ENCODE measurements around the gene TMEM69. TPM values are rescaled to one million over a fixed set of nuclear protein-coding genes. Genes with fewer than 3 reads are reported as not detected.
"Not testable (repeated sequence)": the region's sequence is repeated elsewhere in the genome, so short reads cannot be mapped to it uniquely, and the experiment has no call there.

The TMEM69 gene
- total and polyA plus RNA-seq, 3 donors from 2014 or later: 26.2 to 30.9 (median 29.5) TPM

GRCh38 chr1:45713711-45714110 lies 25.7 kb downstream of the TMEM69 start:
- H3K27ac ChIP-seq: no peak overlapping the region
- intact Hi-C loops (cut with DNase I; ENCODE audit: low total_unique reads): no loop called here
- DNase-seq: no peak
- 88 to 90% methylated on average over 3 of the region's 3 CpGs for WGBS, 2 donors
- H3K4me3 ChIP-seq: no peak overlapping the region
- no peaks in the 10 kb centered on the region for H3K27me3 ChIP-seq
- H3K4me1 ChIP-seq: no peaks in the 10 kb centered on the region
- no peaks in the 10 kb centered on the region for H3K9me3 ChIP-seq
- no peaks in the 10 kb centered on the region for H3K36me3 ChIP-seq (ENCODE audit: low read depth, missing control alignments)
- no peak for TF ChIP-seq CTCF (IDR thresholded peaks at IDR 0.05)
- TF ChIP-seq POLR2A (IDR thresholded peaks at IDR 0.05): no peak

- Histone ChIP-seq H3K27ac (no peak overlapping the region), H3K4me1 (no peaks in the 10 kb centered on the region), H3K4me3 (no peak overlapping the region), H3K9me3 (no peaks in the 10 kb centered on the region), H3K27me3 (no peaks in the 10 kb centered on the region), H3K36me3 (ENCODE audit: low read depth, missing control alignments) (no peaks in the 10 kb centered on the region)
- 89 to 90% methylated on average over 3 of the region's 3 CpGs for WGBS, 2 donors
- DNase-seq: no peak
- no peak for TF ChIP-seq CTCF (IDR thresholded peaks at IDR 0.05)
- TF ChIP-seq POLR2A (IDR thresholded peaks at IDR 0.05): no peak
- intact Hi-C loops (cut with DNase I; ENCODE audit: low total_unique reads): no loop called here
Observed at GRCh38 chr1:45716700-45717099, 28.7 kb downstream of the TMEM69 start.

DNA sequence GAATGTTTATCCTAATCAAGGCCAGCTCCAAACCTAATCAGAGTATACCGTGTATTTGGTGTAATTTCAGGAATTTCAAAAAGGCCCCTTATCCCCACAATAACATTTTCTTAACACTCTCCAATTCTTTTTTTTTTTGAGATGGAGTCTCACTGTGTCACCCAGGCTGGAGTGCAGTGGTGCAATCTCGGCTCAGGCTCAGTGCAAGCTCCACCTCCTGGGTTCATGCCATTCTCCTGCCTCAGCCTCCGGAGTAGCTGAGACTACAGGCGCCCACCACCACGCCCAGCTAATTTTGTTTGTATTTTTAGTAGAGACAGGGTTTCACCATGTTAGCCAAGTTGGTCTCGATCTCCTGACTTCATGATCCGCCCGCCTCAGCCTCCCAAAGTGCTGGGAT lies 29.4 kb downstream of the TMEM69 start:
- WGBS, 2 donors: 81 to 86% methylated on average over 8 of the region's 8 CpGs
- intact Hi-C loops (cut with DNase I; ENCODE audit: low total_unique reads); H3K27ac ChIP-seq; H3K27me3 ChIP-seq; H3K4me3 ChIP-seq; H3K36me3 ChIP-seq (ENCODE audit: low read depth, missing control alignments); H3K4me1 ChIP-seq; H3K9me3 ChIP-seq; DNase-seq: not testable (repeated sequence)

DNA sequence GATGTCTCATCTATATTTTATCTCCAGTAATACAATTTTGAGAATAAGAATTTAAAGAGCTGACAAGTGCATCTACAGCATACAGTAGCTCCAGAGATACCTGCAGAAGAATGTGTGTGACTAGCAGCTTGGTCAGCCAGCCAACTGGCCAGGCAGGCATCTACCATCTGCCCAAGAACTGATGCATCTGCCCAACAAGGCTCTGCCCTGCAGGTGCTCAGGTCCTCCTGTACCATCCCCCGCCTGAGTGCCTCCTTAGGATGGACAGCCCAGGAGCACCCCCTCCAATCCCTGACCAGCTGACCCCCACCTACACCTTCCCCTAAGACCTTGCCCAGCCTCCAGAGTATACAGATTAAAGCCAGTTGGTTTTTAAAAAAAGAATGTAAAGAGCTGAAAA lies 30.3 kb downstream of the TMEM69 start:
- no peaks in the 10 kb centered on the region for H3K4me1 ChIP-seq
- no peak for DNase-seq
- H3K36me3 ChIP-seq (ENCODE audit: low read depth, missing control alignments): no peaks in the 10 kb centered on the region
- no peak overlapping the region for H3K4me3 ChIP-seq
- H3K9me3 ChIP-seq: no peaks in the 10 kb centered on the region
- 94 to 100% methylated on average over 1 of the region's 1 CpG for WGBS, 2 donors
- H3K27ac ChIP-seq: no peak overlapping the region
- no peak for TF ChIP-seq POLR2A (IDR thresholded peaks at IDR 0.05)
- no peak for TF ChIP-seq CTCF (IDR thresholded peaks at IDR 0.05)
- H3K27me3 ChIP-seq: no peaks in the 10 kb centered on the region
- intact Hi-C loops (cut with DNase I; ENCODE audit: low total_unique reads): no loop called here

DNA sequence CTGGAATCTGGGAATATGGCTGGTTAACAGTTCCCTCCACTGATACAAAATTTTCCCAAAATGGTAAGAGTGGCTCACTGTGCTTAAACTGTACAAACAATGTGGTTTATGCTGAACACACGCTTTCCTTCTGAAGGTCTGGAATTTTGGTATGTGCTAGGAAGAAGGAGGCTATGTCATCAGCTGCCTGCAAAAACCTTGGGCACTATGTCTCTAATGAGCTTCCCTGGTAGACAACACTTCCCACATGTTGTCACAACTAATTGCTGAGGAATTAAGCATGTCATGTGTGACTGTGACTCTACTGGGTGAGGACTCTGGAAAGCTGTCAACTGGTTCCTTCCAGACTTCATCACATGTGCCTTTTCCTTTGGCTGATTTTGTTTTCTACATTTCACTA lies 33.2 kb downstream of the TMEM69 start:
- 78 to 83% methylated on average over 1 of the region's 1 CpG for WGBS, 2 donors
- H3K9me3 ChIP-seq: no peaks in the 10 kb centered on the region
- TF ChIP-seq POLR2A (IDR thresholded peaks at IDR 0.05) (no peak), CTCF (IDR thresholded peaks at IDR 0.05) (no peak)
- no peak overlapping the region for H3K4me3 ChIP-seq
- DNase-seq: no peak
- intact Hi-C loops (cut with DNase I; ENCODE audit: low total_unique reads): no loop called here
- no peaks in the 10 kb centered on the region for H3K27me3 ChIP-seq
- H3K27ac ChIP-seq: no peak overlapping the region
- no peaks in the 10 kb centered on the region for H3K36me3 ChIP-seq (ENCODE audit: low read depth, missing control alignments)
- no peaks in the 10 kb centered on the region for H3K4me1 ChIP-seq

Measured in testis (tissue), 3 donors.